ENCODE measurements around the gene MSX1. TPM values are rescaled to one million over a fixed set of nuclear protein-coding genes. Genes with fewer than 3 reads are reported as not detected.

Gene MSX1
- total RNA-seq, 1 experiment from 2014 or later = 1.6 TPM

GRCh38 chr4:4881432-4881831 is 22.0 kb downstream of the MSX1 start:
- no peak overlapping the region for H3K27ac Mint-ChIP-seq (ENCODE audit: unreplicated experiment)
- TF ChIP-seq CTCF (IDR thresholded peaks at IDR 0.05; ENCODE audit: unreplicated experiment) = no peak
- H3K9me3 Mint-ChIP-seq (ENCODE audit: low read depth, unreplicated experiment) = peaks cover 3% of the 10 kb centered on the region
- no peak overlapping the region for H3K4me3 Mint-ChIP-seq (ENCODE audit: low read depth, unreplicated experiment)
- intact Hi-C loops (cut with micrococcal nuclease; ENCODE audit: unreplicated experiment) = loop anchor here (5.0 kb wide), 1 partner anchor 394 kb away; no protein-coding TSS in a partner anchor
- DNase-seq = no peak
- CTCF ChIA-PET = no interaction called here
- no TSS peak for BruUV-seq (replicated peaks)
- no peaks in the 10 kb centered on the region for H3K36me3 Mint-ChIP-seq (ENCODE audit: insufficient read depth, unreplicated experiment)
- no peaks in the 10 kb centered on the region for H3K4me1 Mint-ChIP-seq (ENCODE audit: low read depth, unreplicated experiment)
- no peaks in the 10 kb centered on the region for H3K27me3 Mint-ChIP-seq (ENCODE audit: unreplicated experiment)

GRCh38 chr4:4884611-4885010 is 25.1 kb downstream of the MSX1 start:
- Mint-ChIP-seq H3K36me3 (ENCODE audit: insufficient read depth, unreplicated experiment) (no peaks in the 10 kb centered on the region), H3K4me1 (ENCODE audit: low read depth, unreplicated experiment) (no peaks in the 10 kb centered on the region), H3K9me3 (ENCODE audit: low read depth, unreplicated experiment) (no peaks in the 10 kb centered on the region), H3K27ac (ENCODE audit: unreplicated experiment) (no peak overlapping the region), H3K27me3 (ENCODE audit: unreplicated experiment) (no peaks in the 10 kb centered on the region), H3K4me3 (ENCODE audit: low read depth, unreplicated experiment) (no peak overlapping the region)
- no TSS peak for BruUV-seq (replicated peaks)
- CTCF ChIA-PET = no interaction called here
- no peak for TF ChIP-seq CTCF (IDR thresholded peaks at IDR 0.05; ENCODE audit: unreplicated experiment)
- DNase-seq = no peak
- intact Hi-C loops (cut with micrococcal nuclease; ENCODE audit: unreplicated experiment) = loop anchor here (5.0 kb wide), 1 partner anchor 397 kb away; no protein-coding TSS in a partner anchor

GRCh38 chr4:4887426-4887825 is 28.0 kb downstream of the MSX1 start:
- Mint-ChIP-seq H3K4me3 (ENCODE audit: low read depth, unreplicated experiment) (no peak overlapping the region), H3K27me3 (ENCODE audit: unreplicated experiment) (no peaks in the 10 kb centered on the region), H3K36me3 (ENCODE audit: insufficient read depth, unreplicated experiment) (no peaks in the 10 kb centered on the region), H3K27ac (ENCODE audit: unreplicated experiment) (no peak overlapping the region), H3K9me3 (ENCODE audit: low read depth, unreplicated experiment) (no peaks in the 10 kb centered on the region), H3K4me1 (ENCODE audit: low read depth, unreplicated experiment) (no peaks in the 10 kb centered on the region)
- no peak for TF ChIP-seq CTCF (IDR thresholded peaks at IDR 0.05; ENCODE audit: unreplicated experiment)
- intact Hi-C loops (cut with micrococcal nuclease; ENCODE audit: unreplicated experiment) = no loop called here
- BruUV-seq (replicated peaks) = no TSS peak
- no peak for DNase-seq
- CTCF ChIA-PET = no interaction called here

GRCh38 chr4:4888695-4889094 is 29.2 kb downstream of the MSX1 start:
- no peak overlapping the region for H3K27ac Mint-ChIP-seq (ENCODE audit: unreplicated experiment)
- CTCF ChIA-PET = no interaction called here
- H3K9me3 Mint-ChIP-seq (ENCODE audit: low read depth, unreplicated experiment) = no peaks in the 10 kb centered on the region
- intact Hi-C loops (cut with micrococcal nuclease; ENCODE audit: unreplicated experiment) = no loop called here
- H3K4me1 Mint-ChIP-seq (ENCODE audit: low read depth, unreplicated experiment) = no peaks in the 10 kb centered on the region
- no peak for TF ChIP-seq CTCF (IDR thresholded peaks at IDR 0.05; ENCODE audit: unreplicated experiment)
- no peaks in the 10 kb centered on the region for H3K36me3 Mint-ChIP-seq (ENCODE audit: insufficient read depth, unreplicated experiment)
- H3K27me3 Mint-ChIP-seq (ENCODE audit: unreplicated experiment) = no peaks in the 10 kb centered on the region
- no peak overlapping the region for H3K4me3 Mint-ChIP-seq (ENCODE audit: low read depth, unreplicated experiment)
- no TSS peak for BruUV-seq (replicated peaks)
- no peak for DNase-seq
